ENCODE data around the gene ZNF780B. TPM values are rescaled to one million over a fixed set of nuclear protein-coding genes. Genes with fewer than 3 reads are reported as not detected.

The ZNF780B gene
- total and polyA plus RNA-seq, 9 donors, result 5.4 to 36.1 (median 25.4) TPM

- H3K27me3 ChIP-seq, result no peaks in the 10 kb centered on the region
- TF ChIP-seq POLR2A (IDR thresholded peaks at IDR 0.05), result no peak
- no peak for TF ChIP-seq EP300 (IDR thresholded peaks at IDR 0.05)
- TF ChIP-seq CTCF (IDR thresholded peaks at IDR 0.05), result no peak
- no peaks in the 10 kb centered on the region for H3K36me3 ChIP-seq
- no peaks in the 10 kb centered on the region for H3K9me3 ChIP-seq
- intact Hi-C loops (cut with DNase I), result no loop called here
- WGBS, 3 donors, result 41% methylated on average over 10 of the region's 10 CpGs
- no peak for DNase-seq
- H3K4me3 ChIP-seq, result peak overlapping the region; percentile 73
- H3K4me1 ChIP-seq (ENCODE audit: insufficient read depth), result peaks cover 4% of the 10 kb centered on the region
- peak overlapping the region; percentile 70 to 87 for H3K27ac ChIP-seq
These were observed 35.4 kb upstream of the ZNF780B start for GRCh38 chr19:40091205-40092129.

GRCh38 chr19:40090241-40091204, 34.5 kb upstream of the ZNF780B start, which contains the start of gene ZNF780A:
TSS of gene ZNF780A (minus strand) at chr19:40090943. CDS start at chr19:40084753, 6,190 bp downstream.
- Histone ChIP-seq H3K27ac (peak within 1 kb of the TSS; percentile 70 to 87), H3K27me3 (no peaks in the 10 kb centered on the region), H3K4me1 (ENCODE audit: insufficient read depth) (peaks cover 4% of the 10 kb centered on the region), H3K9me3 (no peaks in the 10 kb centered on the region), H3K36me3 (no peaks in the 10 kb centered on the region), H3K4me3 (peak within 1 kb of the TSS; percentile 73)
- WGBS, 3 donors, result 0% methylated on average over 47 of the region's 47 CpGs
- DNase-seq, result peak; percentile 62 to 80 (median 70)
- intact Hi-C loops (cut with DNase I), result no loop called here
- TF ChIP-seq CTCF (IDR thresholded peaks at IDR 0.05), result no peak
- no peak for TF ChIP-seq EP300 (IDR thresholded peaks at IDR 0.05)
- no peak for TF ChIP-seq POLR2A (IDR thresholded peaks at IDR 0.05)

- Histone ChIP-seq H3K36me3 (no peaks in the 10 kb centered on the region), H3K4me1 (ENCODE audit: insufficient read depth) (peaks cover 4% of the 10 kb centered on the region), H3K9me3 (no peaks in the 10 kb centered on the region), H3K27me3 (no peaks in the 10 kb centered on the region), H3K27ac (peak overlapping the region in 1 of 2 donors; percentile 87), H3K4me3 (peak overlapping the region; percentile 73)
- intact Hi-C loops (cut with DNase I), result no loop called here
- WGBS, 3 donors, result 22 to 39% (median 26%) methylated on average over 4 of the region's 4 CpGs
- TF ChIP-seq EP300 (IDR thresholded peaks at IDR 0.05), result no peak
- TF ChIP-seq CTCF (IDR thresholded peaks at IDR 0.05), result no peak
- no peak for TF ChIP-seq POLR2A (IDR thresholded peaks at IDR 0.05)
- DNase-seq, result peak in 1 of 5 donors; percentile 20
These were observed 33.4 kb upstream of the ZNF780B start for GRCh38 chr19:40089462-40089861.
